Cardiac atrium fibroblast (primary cell): ENCODE results near the gene EIF3B. TPM values are rescaled to one million over a fixed set of nuclear protein-coding genes. Genes with fewer than 3 reads are reported as not detected.

Source experiments
- total RNA-seq: library from RNA; depleted of rRNA; stranded (reverse); fragments of >200 nt; gene quantifications from 2 replicates; pipeline ENCODE4 v1.2.3, GENCODE V29; 2015

EIF3B gene
- 145 and 161 TPM in 2 replicates for total RNA-seq

GRCh38 chr7:2354186-2354938 is at the start of gene EIF3B:
Gene EIF3B (plus strand): TSS chr7:2354827. CDS start chr7:2354922, 95 bp downstream.

GRCh38 chr7:2314209-2314955 is 40.2 kb upstream of the EIF3B start, which contains the start of gene SNX8:
Gene SNX8 (minus strand): TSS chr7:2314441. CDS start chr7:2314421, 20 bp downstream.

GRCh38 chr7:2403014-2403717 is 48.5 kb downstream of the EIF3B start, which contains the start of gene CHST12:
Gene CHST12 (plus strand): TSS chr7:2403611. CDS start chr7:2432640, 29,029 bp downstream.

Other genes with a start within 250 kb of the EIF3B start
- gene MAD1L1, start 121.9 kb upstream of the EIF3B start, total RNA-seq, result 37.2 and 37.9 TPM in 2 replicates
- gene MRM2, start 112.6 kb upstream of the EIF3B start, total RNA-seq, result 20.3 and 28.5 TPM in 2 replicates
- 22.6 and 22.8 TPM in 2 replicates for gene NUDT1, start 112.6 kb upstream of the EIF3B start, total RNA-seq
- gene SNX8, start 40.4 kb upstream of the EIF3B start, total RNA-seq, result 12.3 and 28.4 TPM in 2 replicates
- gene CHST12, start 48.8 kb downstream of the EIF3B start, total RNA-seq, result 12.8 and 28.8 TPM in 2 replicates
- not detected in 2 replicates for gene GRIFIN, start 121.6 kb downstream of the EIF3B start, total RNA-seq
- gene LFNG, start 164.9 kb downstream of the EIF3B start, total RNA-seq, result 4.5 and 6.8 TPM in 2 replicates
- gene BRAT1, start 200.7 kb downstream of the EIF3B start, total RNA-seq, result 28.7 and 32.4 TPM in 2 replicates
- 6.1 and 7.3 TPM in 2 replicates for gene IQCE, start 204.2 kb downstream of the EIF3B start, total RNA-seq